Measurements from ENCODE around the gene HPS6. TPM values are rescaled to one million over a fixed set of nuclear protein-coding genes. Genes with fewer than 3 reads are reported as not detected.

HPS6 gene
- polyA plus RNA-seq, 3 donors, result 2.9 to 27.3 (median 23.6) TPM

DNA sequence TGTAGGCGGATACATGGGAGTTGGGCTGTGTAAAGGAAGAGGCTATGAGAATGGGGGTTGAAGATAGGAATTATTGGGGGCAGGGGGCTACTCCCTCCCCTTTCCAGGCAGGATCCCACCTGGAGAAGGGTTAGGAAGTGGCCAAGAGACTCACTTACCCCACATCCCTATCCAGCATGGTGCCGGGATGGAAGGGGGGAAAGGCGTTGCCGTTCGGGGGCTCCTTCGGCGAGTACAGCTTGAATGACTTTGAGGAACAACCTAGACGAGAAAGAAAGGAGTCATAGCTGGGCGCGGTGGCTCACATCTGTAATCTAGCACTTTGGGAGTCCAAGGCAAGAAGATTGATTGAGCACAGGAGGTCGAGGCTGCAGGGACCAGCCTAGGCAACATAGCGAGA is 46.1 kb downstream of the HPS6 start:
- 89% methylated on average over 9 of the region's 12 CpGs for WGBS (ENCODE audit: insufficient coverage)
- H3K4me3 Mint-ChIP-seq, result no peak overlapping the region
- intact Hi-C loops (cut with micrococcal nuclease), result no loop called here
- peaks cover 43 to 53% of the 10 kb centered on the region in 2 donors for H3K36me3 Mint-ChIP-seq
- no peaks in the 10 kb centered on the region for H3K27me3 Mint-ChIP-seq (ENCODE audit: low read depth in 3 of 3)
- H3K4me1 Mint-ChIP-seq, result peaks cover 28% of the 10 kb centered on the region
- Histone ChIP-seq H3K4me1 (ENCODE audit: control insufficient read depth in 1 of 2, insufficient read depth in 2 of 2, low read length in 2 of 2) (peaks cover 31 to 32% of the 10 kb centered on the region in 2 donors), H2AFZ (ENCODE audit: insufficient read depth, low read depth, low read length, poor library complexity, severe bottlenecking) (no peak overlapping the region), H3K27me3 (ENCODE audit: control insufficient read depth in 2 of 2, insufficient read depth in 2 of 2, low read length in 2 of 2) (no peaks in the 10 kb centered on the region), H3K36me3 (replicated peaks in 1 of 2; ENCODE audit: control insufficient read depth in 1 of 2, insufficient read depth in 2 of 2, low read length in 2 of 2) (peaks cover 48 to 58% of the 10 kb centered on the region in 2 donors), H4K20me1 (ENCODE audit: insufficient read depth, low read length) (peaks cover 81% of the 10 kb centered on the region), H3K9ac (ENCODE audit: insufficient read depth, low read length, poor library complexity, severe bottlenecking) (no peak overlapping the region), H3K27ac (ENCODE audit: low read depth in 1 of 2, low read length in 2 of 2) (no peak overlapping the region), H3K79me2 (ENCODE audit: insufficient read depth, low read length) (peaks cover 54% of the 10 kb centered on the region), H3K4me3 (replicated peaks in 1 of 3; ENCODE audit: low read depth in 2 of 3, low read length in 3 of 3) (no peak overlapping the region), H3K4me2 (replicated peaks; ENCODE audit: extremely low read depth, low read length, poor library complexity, severe bottlenecking) (no peak overlapping the region), H3K9me3 (replicated peaks in 1 of 2; ENCODE audit: control insufficient read depth in 1 of 2, insufficient read depth in 1 of 2, low read length in 2 of 2) (no peaks in the 10 kb centered on the region)
- DNase-seq, result no peak
- TF ChIP-seq, protein P1, sequence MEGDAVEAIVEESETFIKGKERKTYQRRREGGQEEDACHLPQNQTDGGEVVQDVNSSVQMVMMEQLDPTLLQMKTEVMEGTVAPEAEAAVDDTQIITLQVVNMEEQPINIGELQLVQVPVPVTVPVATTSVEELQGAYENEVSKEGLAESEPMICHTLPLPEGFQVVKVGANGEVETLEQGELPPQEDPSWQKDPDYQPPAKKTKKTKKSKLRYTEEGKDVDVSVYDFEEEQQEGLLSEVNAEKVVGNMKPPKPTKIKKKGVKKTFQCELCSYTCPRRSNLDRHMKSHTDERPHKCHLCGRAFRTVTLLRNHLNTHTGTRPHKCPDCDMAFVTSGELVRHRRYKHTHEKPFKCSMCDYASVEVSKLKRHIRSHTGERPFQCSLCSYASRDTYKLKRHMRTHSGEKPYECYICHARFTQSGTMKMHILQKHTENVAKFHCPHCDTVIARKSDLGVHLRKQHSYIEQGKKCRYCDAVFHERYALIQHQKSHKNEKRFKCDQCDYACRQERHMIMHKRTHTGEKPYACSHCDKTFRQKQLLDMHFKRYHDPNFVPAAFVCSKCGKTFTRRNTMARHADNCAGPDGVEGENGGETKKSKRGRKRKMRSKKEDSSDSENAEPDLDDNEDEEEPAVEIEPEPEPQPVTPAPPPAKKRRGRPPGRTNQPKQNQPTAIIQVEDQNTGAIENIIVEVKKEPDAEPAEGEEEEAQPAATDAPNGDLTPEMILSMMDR (IDR thresholded peaks at IDR 0.05), result no peak
- H3K27ac Mint-ChIP-seq, result peak overlapping the region in 1 of 7 donors; percentile 48
- H3K9me3 Mint-ChIP-seq, result peaks cover 0 to 2% (median 0%) of the 10 kb centered on the region in 7 donors

DNA sequence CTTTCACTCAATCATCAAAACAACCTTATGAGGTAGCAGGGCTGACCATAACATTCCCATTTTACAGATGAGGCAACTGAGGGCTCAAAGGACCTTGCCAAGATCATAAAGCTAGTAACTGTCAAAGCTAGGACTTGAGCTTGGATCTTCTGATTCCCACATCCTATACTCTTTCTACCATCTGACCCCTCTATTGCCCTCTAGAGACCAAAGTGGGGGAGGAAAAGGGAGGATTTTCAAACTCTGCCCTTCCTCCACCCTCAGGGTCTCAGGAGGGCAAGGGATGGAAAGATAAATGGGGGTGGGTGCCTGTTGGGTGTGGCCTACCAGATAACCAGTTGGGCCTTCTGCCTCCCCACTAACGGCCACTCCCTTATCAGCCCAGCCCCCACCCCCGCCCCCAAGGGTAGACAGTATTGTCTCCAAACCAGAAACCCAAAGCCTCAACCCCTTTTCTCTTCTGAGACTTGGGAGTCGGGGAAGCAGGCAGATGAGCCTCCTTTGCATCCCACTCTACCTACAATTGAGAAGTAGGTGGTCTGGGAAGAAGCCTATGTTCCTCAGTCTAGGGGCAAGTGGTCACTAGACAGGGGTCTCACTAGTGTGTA is 47.2 kb downstream of the HPS6 start:
- H3K27me3 ChIP-seq (ENCODE audit: control insufficient read depth in 2 of 2, insufficient read depth in 2 of 2, low read length in 2 of 2), result no peaks in the 10 kb centered on the region
- H3K4me1 Mint-ChIP-seq, result peaks cover 39% of the 10 kb centered on the region
- H3K27ac Mint-ChIP-seq, result no peak overlapping the region
- peaks cover 42 to 48% of the 10 kb centered on the region in 2 donors for H3K36me3 ChIP-seq (replicated peaks in 1 of 2; ENCODE audit: control insufficient read depth in 1 of 2, insufficient read depth in 2 of 2, low read length in 2 of 2)
- no peak overlapping the region for H3K4me2 ChIP-seq (replicated peaks; ENCODE audit: extremely low read depth, low read length, poor library complexity, severe bottlenecking)
- intact Hi-C loops (cut with micrococcal nuclease), result no loop called here
- H3K27ac ChIP-seq (ENCODE audit: low read depth in 1 of 2, low read length in 2 of 2), result peak overlapping the region in 1 of 2 donors; percentile 86
- peak in 1 of 3 donors; percentile 3 for DNase-seq
- no peaks in the 10 kb centered on the region for H3K27me3 Mint-ChIP-seq (ENCODE audit: low read depth in 3 of 3)
- no CpG with 5 or more reads among the region's 3 CpGs for WGBS (ENCODE audit: insufficient coverage)
- H4K20me1 ChIP-seq (ENCODE audit: insufficient read depth, low read length), result peaks cover 81% of the 10 kb centered on the region
- H3K79me2 ChIP-seq (ENCODE audit: insufficient read depth, low read length), result peaks cover 65% of the 10 kb centered on the region
- H3K9ac ChIP-seq (ENCODE audit: insufficient read depth, low read length, poor library complexity, severe bottlenecking), result no peak overlapping the region
- TF ChIP-seq, protein P1 (IDR thresholded peaks at IDR 0.05), result peak; percentile 26
- H3K9me3 Mint-ChIP-seq, result peaks cover 0 to 2% (median 0%) of the 10 kb centered on the region in 7 donors
- H3K36me3 Mint-ChIP-seq, result peaks cover 43 to 46% of the 10 kb centered on the region in 2 donors
- H3K4me3 ChIP-seq (replicated peaks in 1 of 3; ENCODE audit: low read depth in 2 of 3, low read length in 3 of 3), result no peak overlapping the region
- H3K9me3 ChIP-seq (replicated peaks in 1 of 2; ENCODE audit: control insufficient read depth in 1 of 2, insufficient read depth in 1 of 2, low read length in 2 of 2), result no peaks in the 10 kb centered on the region
- peaks cover 41 to 42% of the 10 kb centered on the region in 2 donors for H3K4me1 ChIP-seq (ENCODE audit: control insufficient read depth in 1 of 2, insufficient read depth in 2 of 2, low read length in 2 of 2)
- H2AFZ ChIP-seq (ENCODE audit: insufficient read depth, low read depth, low read length, poor library complexity, severe bottlenecking), result no peak overlapping the region
- no peak overlapping the region for H3K4me3 Mint-ChIP-seq

Measured in CD14-positive monocyte (primary cell).